GM12892 (cell line): Measurements from ENCODE around the gene CHL1.

Experiments
- POLR2A ChIP-seq: IDR thresholded peaks from 2 replicates; pipeline ENCODE4 v1.6.1; 2011; ENCODE audit warnings: low read depth, low read length, control low read depth
- POLR2AphosphoS5 ChIP-seq: IDR thresholded peaks from 2 replicates; pipeline ENCODE4 v1.6.1; 2011; ENCODE audit warnings: low read depth, low read length, control low read depth
- TAF1 ChIP-seq: IDR thresholded peaks from 2 replicates; pipeline ENCODE4 v1.6.1; 2011; ENCODE audit warnings: low read depth, mild to moderate bottlenecking, control low read depth, low read length, borderline replicate concordance

DNA sequence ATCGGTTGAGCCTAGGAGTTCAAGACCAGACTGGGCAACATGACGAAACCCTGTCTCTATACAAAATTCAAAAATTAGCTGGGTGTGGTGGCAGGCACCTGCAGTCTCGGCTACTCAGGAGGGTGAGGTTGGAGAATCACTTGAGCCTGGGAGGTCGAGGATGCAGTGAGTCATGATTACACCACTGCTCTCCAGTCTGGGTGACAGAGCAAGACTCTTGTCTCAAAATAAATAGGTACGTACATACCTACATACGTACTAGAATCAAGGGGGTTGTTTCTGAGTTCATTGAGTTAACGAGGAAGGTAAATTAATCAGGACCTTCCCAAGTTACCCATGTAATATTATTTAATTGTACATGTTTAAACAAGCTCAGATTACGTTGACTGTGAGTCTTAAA, 97.5 kb downstream of the CHL1 start:
- TF ChIP-seq POLR2AphosphoS5 = no peak
- TF ChIP-seq POLR2A = no peak
- TF ChIP-seq TAF1 = no peak
